Thyroid gland (tissue), 4 donors: ENCODE measurements around the gene LMNTD1.

Experiments
- CTCF ChIP-seq, 6 experiments: fragments of 200-600 bp in 3 of 6; fragments of 450-650 bp in 3 of 6; sonication (generic) in 3 of 6; IDR thresholded peaks; one replicate each; pipeline ENCODE4 v1.5.1; 2016 to 2019; ENCODE audit warnings: antibody characterized with exemption in 6 of 6, mild to moderate bottlenecking in 2 of 6, inconsistent platforms in 1 of 6, moderate library complexity in 1 of 6
- POLR2A ChIP-seq, 2 donors: fragments of 450-650 bp; IDR thresholded peaks; one replicate each; pipeline ENCODE4 v1.6.1; 2017; ENCODE audit warnings: antibody characterized with exemption in 2 of 2, mild to moderate bottlenecking in 2 of 2, moderate library complexity in 1 of 2

- no peak for TF ChIP-seq CTCF (IDR thresholded peaks at IDR 0.05)
- no peak for TF ChIP-seq POLR2A (IDR thresholded peaks at IDR 0.05)
These were observed 26.3 kb downstream of the LMNTD1 start for GRCh38 chr12:25526778-25527177.
